OCI-LY1 (cell line): ENCODE results near the gene LLCFC1.

Source experiments
- H2AFZ ChIP-seq: fragments of 200-600 bp; sonication (generic), shearing (Covaris generic); 2 replicates; pipeline ENCODE4 v1.6.0; 2014; ENCODE audit warnings: antibody characterized with exemption, mild to moderate bottlenecking, low read length
- H3F3A ChIP-seq: fragments of 200-600 bp; sonication (generic), shearing (Covaris generic); 2 replicates; pipeline ENCODE4 v1.6.0; 2014; ENCODE audit warnings: mild to moderate bottlenecking, antibody characterized with exemption, low read length, moderate library complexity; ENCODE audit not compliant: insufficient read depth
- H3K27ac ChIP-seq: fragments of 200-600 bp; sonication (generic); 2 replicates; pipeline ENCODE4 v1.5.1; 2014; ENCODE audit warnings: low read length, mixed run types, mild to moderate bottlenecking, low read depth; ENCODE audit not compliant: poor library complexity, severe bottlenecking
- H3K27me3 ChIP-seq: fragments of 200-600 bp; sonication (generic); 2 replicates; pipeline ENCODE4 v1.6.0; 2014; ENCODE audit warnings: antibody characterized with exemption, mild to moderate bottlenecking, low read length, moderate library complexity; ENCODE audit not compliant: insufficient read depth
- H3K36me3 ChIP-seq: fragments of 200-600 bp; sonication (generic); 2 replicates; pipeline ENCODE4 v1.6.1; 2014; ENCODE audit warnings: mild to moderate bottlenecking, antibody characterized with exemption, low read length, moderate library complexity, mixed read lengths; ENCODE audit not compliant: insufficient read depth
- H3K4me1 ChIP-seq: fragments of 200-600 bp; sonication (generic); 2 replicates; pipeline ENCODE4 v1.5.1; 2014; ENCODE audit warnings: mild to moderate bottlenecking, low read length, moderate library complexity; ENCODE audit not compliant: insufficient read depth, severe bottlenecking
- H3K4me2 ChIP-seq: fragments of 200-600 bp; sonication (generic), shearing (Covaris generic); 2 replicates; pipeline ENCODE4 v1.6.1; 2014; ENCODE audit warnings: low read length
- H3K4me3 ChIP-seq: fragments of 200-600 bp; sonication (generic); 2 replicates; pipeline ENCODE4 v1.5.1; 2014; ENCODE audit warnings: low read length, low read depth, mild to moderate bottlenecking, mixed read lengths; ENCODE audit not compliant: poor library complexity, severe bottlenecking
- H3K79me2 ChIP-seq: fragments of 200-600 bp; shearing (Covaris generic); 2 replicates; pipeline ENCODE4 v1.6.1; 2016; ENCODE audit warnings: mixed run types, low read length, mixed read lengths; ENCODE audit not compliant: insufficient read depth
- H3K9ac ChIP-seq: fragments of 200-600 bp; sonication (generic), shearing (Covaris generic); 2 replicates; pipeline ENCODE4 v1.6.1; 2014; ENCODE audit warnings: mild to moderate bottlenecking, low read length, mixed read lengths
- H3K9me2 ChIP-seq: fragments of 200-600 bp; sonication (generic), shearing (Covaris generic); 2 replicates; pipeline ENCODE4 v1.6.1; 2014; ENCODE audit warnings: low read depth, mild to moderate bottlenecking, low read length, mixed read lengths
- H3K9me3 ChIP-seq: fragments of 200-600 bp; shearing (Covaris generic); 2 replicates; pipeline ENCODE4 v1.6.1; 2014; ENCODE audit warnings: low read length, mixed read lengths
- H4K20me1 ChIP-seq: fragments of 200-600 bp; sonication (generic), shearing (Covaris generic); 2 replicates; pipeline ENCODE4 v1.6.0; 2016; ENCODE audit warnings: mild to moderate bottlenecking, low read length; ENCODE audit not compliant: insufficient read depth
- EZH2 ChIP-seq: fragments of 200-600 bp; sonication (generic), shearing (Covaris generic); IDR thresholded peaks from 2 replicates; pipeline ENCODE4 v1.8.0; 2017; ENCODE audit warnings: borderline replicate concordance, mixed run types, mild to moderate bottlenecking, antibody characterized with exemption, low read length, moderate library complexity, mixed read lengths
- TF ChIP-seq, protein P1 (sequence below): fragments of 200-600 bp; sonication (generic), shearing (Covaris generic); IDR thresholded peaks from 2 replicates; pipeline ENCODE4 v1.5.1; 2017; ENCODE audit warnings: mild to moderate bottlenecking, antibody characterized with exemption, low read length, moderate library complexity, mixed read lengths

The LLCFC1 gene

DNA sequence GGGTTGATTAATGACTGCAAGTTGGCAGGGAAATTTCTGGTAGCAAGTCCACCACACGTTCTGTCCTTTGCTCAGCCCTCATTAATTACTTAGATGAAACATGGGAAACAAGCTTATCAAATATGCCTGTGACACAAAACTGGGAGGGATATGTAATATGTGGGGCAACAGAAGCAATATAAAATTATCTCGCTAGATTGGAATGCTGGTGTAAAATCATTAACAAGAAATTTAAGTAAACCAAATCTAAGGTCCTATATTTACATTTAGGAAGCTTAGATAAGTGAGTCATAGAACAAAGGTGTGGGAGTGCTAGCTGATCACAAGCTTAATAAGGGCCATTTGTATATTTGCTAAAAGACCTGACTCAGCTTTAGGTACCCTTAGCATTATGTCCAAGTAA, 29.3 kb upstream of the LLCFC1 start:
- Histone ChIP-seq H3K27ac (no peak overlapping the region), H3K9me3 (peaks cover 3% of the 10 kb centered on the region; the same call in 1 of the 2 replicates), H3K9me2 (no peaks in the 10 kb centered on the region), H3K27me3 (peaks cover 3% of the 10 kb centered on the region; the same call in 1 of the 2 replicates), H3K4me3 (no peak overlapping the region), H3K79me2 (no peaks in the 10 kb centered on the region), H3K4me2 (no peak overlapping the region), H3K4me1 (no peaks in the 10 kb centered on the region), H3K36me3 (no peaks in the 10 kb centered on the region), H3F3A (no peaks in the 10 kb centered on the region), H2AFZ (no peak overlapping the region), H4K20me1 (no peaks in the 10 kb centered on the region), H3K9ac (no peak overlapping the region)
- TF ChIP-seq, protein P1, sequence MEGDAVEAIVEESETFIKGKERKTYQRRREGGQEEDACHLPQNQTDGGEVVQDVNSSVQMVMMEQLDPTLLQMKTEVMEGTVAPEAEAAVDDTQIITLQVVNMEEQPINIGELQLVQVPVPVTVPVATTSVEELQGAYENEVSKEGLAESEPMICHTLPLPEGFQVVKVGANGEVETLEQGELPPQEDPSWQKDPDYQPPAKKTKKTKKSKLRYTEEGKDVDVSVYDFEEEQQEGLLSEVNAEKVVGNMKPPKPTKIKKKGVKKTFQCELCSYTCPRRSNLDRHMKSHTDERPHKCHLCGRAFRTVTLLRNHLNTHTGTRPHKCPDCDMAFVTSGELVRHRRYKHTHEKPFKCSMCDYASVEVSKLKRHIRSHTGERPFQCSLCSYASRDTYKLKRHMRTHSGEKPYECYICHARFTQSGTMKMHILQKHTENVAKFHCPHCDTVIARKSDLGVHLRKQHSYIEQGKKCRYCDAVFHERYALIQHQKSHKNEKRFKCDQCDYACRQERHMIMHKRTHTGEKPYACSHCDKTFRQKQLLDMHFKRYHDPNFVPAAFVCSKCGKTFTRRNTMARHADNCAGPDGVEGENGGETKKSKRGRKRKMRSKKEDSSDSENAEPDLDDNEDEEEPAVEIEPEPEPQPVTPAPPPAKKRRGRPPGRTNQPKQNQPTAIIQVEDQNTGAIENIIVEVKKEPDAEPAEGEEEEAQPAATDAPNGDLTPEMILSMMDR = no peak
- no peak for TF ChIP-seq EZH2

DNA sequence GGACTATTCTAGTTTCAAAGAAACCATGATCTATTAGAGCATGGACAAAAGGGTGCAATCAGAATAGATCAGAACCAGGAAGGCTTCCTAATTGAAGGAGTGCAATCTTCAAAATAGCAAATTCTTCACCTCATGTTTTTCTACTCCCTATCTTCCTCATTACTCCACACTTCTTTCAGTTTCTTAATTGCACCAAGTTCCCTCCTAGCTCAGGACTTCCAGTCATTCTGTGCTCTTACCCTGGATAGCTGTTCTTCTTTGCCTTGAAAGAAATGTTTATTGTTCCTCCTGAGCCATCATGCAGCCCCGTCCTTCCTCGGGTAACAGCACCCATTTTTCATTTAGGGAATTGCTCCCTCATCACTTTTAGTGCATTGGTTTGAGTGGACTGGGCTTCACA, 28.8 kb upstream of the LLCFC1 start:
- Histone ChIP-seq H3K4me1 (no peaks in the 10 kb centered on the region), H3F3A (no peaks in the 10 kb centered on the region), H2AFZ (no peak overlapping the region), H3K9me2 (no peaks in the 10 kb centered on the region), H3K4me2 (no peak overlapping the region), H3K9me3 (peaks cover 3% of the 10 kb centered on the region; the same call in 1 of the 2 replicates), H3K27ac (no peak overlapping the region), H4K20me1 (no peaks in the 10 kb centered on the region), H3K79me2 (no peaks in the 10 kb centered on the region), H3K36me3 (no peaks in the 10 kb centered on the region), H3K27me3 (peaks cover 3% of the 10 kb centered on the region; the same call in 1 of the 2 replicates), H3K9ac (no peak overlapping the region), H3K4me3 (no peak overlapping the region)
- TF ChIP-seq, protein P1 = no peak
- no peak for TF ChIP-seq EZH2

GRCh38 chr7:142913051-142913450, 26.2 kb upstream of the LLCFC1 start:
- H3K79me2 ChIP-seq = no peaks in the 10 kb centered on the region
- H3K9me2 ChIP-seq = no peaks in the 10 kb centered on the region
- H3F3A ChIP-seq = no peaks in the 10 kb centered on the region
- no peaks in the 10 kb centered on the region for H3K4me1 ChIP-seq
- no peaks in the 10 kb centered on the region for H3K36me3 ChIP-seq
- H3K27ac ChIP-seq = no peak overlapping the region
- peaks cover 3% of the 10 kb centered on the region; the same call in 1 of the 2 replicates for H3K27me3 ChIP-seq
- no peak overlapping the region for H3K4me3 ChIP-seq
- H3K9ac ChIP-seq = no peak overlapping the region
- no peaks in the 10 kb centered on the region for H3K9me3 ChIP-seq
- no peaks in the 10 kb centered on the region for H4K20me1 ChIP-seq
- no peak overlapping the region for H3K4me2 ChIP-seq
- H2AFZ ChIP-seq = no peak overlapping the region
- TF ChIP-seq, protein P1 = no peak
- no peak for TF ChIP-seq EZH2
